PC-9 (cell line): ENCODE data around the gene CCDC117. TPM values are rescaled to one million over a fixed set of nuclear protein-coding genes. Genes with fewer than 3 reads are reported as not detected.

Experiments used
- BruUV-seq: library from RNA; stranded (reverse); fragments of 400-500 nt; replicated peaks from 2 replicates; lab custom pipeline; 2021; lab: Mats Ljungman, UMichigan
- CTCF ChIA-PET: fragments of 300-600 bp; sonication (Branson Sonifier 250); formaldehyde crosslinking; loops from one replicate; lab custom pipeline; 2022; ENCODE audit warnings: antibody characterized with exemption; lab: Charles Lee
- POLR2A ChIA-PET: fragments of 300-600 bp; sonication (Branson Sonifier 250); formaldehyde crosslinking; loops from one replicate; lab custom pipeline; 2022; ENCODE audit warnings: antibody characterized with exemption; ENCODE audit not compliant: unreplicated experiment; lab: Charles Lee
- DNase-seq, 2 experiments: peaks; one replicate each; pipeline versions ENCODE4 v3.0.0 to v3.0.0-alpha.2; 2015 to 2022; ENCODE audit warnings: mixed read lengths in 1 of 2
- H2AFZ ChIP-seq: fragments of 200-600 bp; sonication (generic); 2 replicates; pipeline ENCODE4 v1.8.1; 2017; ENCODE audit warnings: antibody characterized with exemption
- H3F3A ChIP-seq: fragments of 200-600 bp; sonication (generic); 2 replicates; pipeline ENCODE4 v1.8.1; 2017; ENCODE audit warnings: antibody characterized with exemption, mild to moderate bottlenecking, low read depth; ENCODE audit not compliant: insufficient read depth
- H3K27ac ChIP-seq: fragments of 200-600 bp; sonication (generic); 2 replicates; pipeline ENCODE4 v1.6.1; 2016; ENCODE audit warnings: mixed run types
- H3K27me3 ChIP-seq: fragments of 200-600 bp; sonication (generic); 2 replicates; pipeline ENCODE4 v1.6.1; 2016; ENCODE audit warnings: low read depth, mixed run types; ENCODE audit not compliant: insufficient read depth
- H3K36me3 ChIP-seq: fragments of 200-600 bp; sonication (generic); 2 replicates; pipeline ENCODE4 v1.6.1; 2016; ENCODE audit warnings: low read depth, mixed run types
- H3K4me1 ChIP-seq: fragments of 200-600 bp; sonication (generic); replicated peaks from 2 replicates; pipeline ENCODE4 v1.6.1; 2016; ENCODE audit warnings: mixed run types; ENCODE audit not compliant: insufficient read depth
- H3K4me2 ChIP-seq: fragments of 200-600 bp; sonication (generic); 2 replicates; pipeline ENCODE4 v1.6.1; 2017; ENCODE audit warnings: mixed run types
- H3K4me3 ChIP-seq: fragments of 200-600 bp; sonication (generic); 2 replicates; pipeline ENCODE4 v1.6.1; 2016; ENCODE audit warnings: mixed run types
- H3K79me2 ChIP-seq: fragments of 200-600 bp; sonication (generic); 2 replicates; pipeline ENCODE4 v1.6.1; 2017; ENCODE audit warnings: low read depth, mixed run types
- H3K9me2 ChIP-seq: fragments of 200-600 bp; sonication (generic); 2 replicates; pipeline ENCODE4 v1.8.1; 2017; ENCODE audit warnings: mild to moderate bottlenecking; ENCODE audit not compliant: insufficient read depth
- H3K9me3 ChIP-seq: fragments of 200-600 bp; sonication (generic); 2 replicates; pipeline ENCODE4 v1.8.1; 2016; ENCODE audit warnings: low read depth; ENCODE audit not compliant: insufficient read depth
- H4K20me1 ChIP-seq: fragments of 200-600 bp; sonication (generic); 2 replicates; pipeline ENCODE4 v1.8.1; 2017; ENCODE audit not compliant: insufficient read depth
- EZH2 ChIP-seq: fragments of 200-600 bp; sonication (generic); IDR thresholded peaks from 2 replicates; pipeline ENCODE4 v1.8.0; 2017; ENCODE audit warnings: antibody characterized with exemption, low read depth
- intact Hi-C: fragments of 100-400 bp; cut with micrococcal nuclease; formaldehyde crosslinking; loops from one replicate; pipeline ENCODE4 v1.10.0; 2022; ENCODE audit not compliant: unreplicated experiment
- total RNA-seq: library from RNA; stranded (reverse); gene quantifications from 2 replicates; pipeline ENCODE4 v1.2.3, GENCODE V29; 2021
- TF ChIP-seq, protein P1 (sequence below): fragments of 200-600 bp; sonication (generic); conservative IDR thresholded peaks from 2 replicates; pipeline ENCODE4 v1.6.1; 2017; ENCODE audit warnings: mixed run types, antibody characterized with exemption, mild to moderate bottlenecking, moderate library complexity

The CCDC117 gene
- total RNA-seq, 1 experiment from 2014 or later: 11.4 TPM

DNA sequence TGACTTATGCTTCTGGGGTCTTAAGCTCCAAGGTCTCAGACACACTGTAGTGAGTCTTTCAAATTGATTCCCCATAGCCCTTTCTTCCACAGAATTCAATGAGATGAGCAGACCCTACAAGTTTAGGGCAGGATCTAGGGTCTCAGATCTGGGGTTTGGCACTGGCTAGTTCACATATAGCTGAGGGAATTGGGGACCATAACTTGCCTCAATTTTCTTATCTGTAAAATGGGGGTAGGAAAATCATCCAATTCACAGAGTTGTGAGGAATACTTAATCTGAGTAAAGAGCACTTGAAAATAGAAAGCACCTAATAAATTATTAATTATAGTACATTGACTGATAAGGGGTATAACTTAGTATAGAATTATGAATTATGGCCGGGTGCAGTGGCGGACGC is 5.9 kb upstream of the CCDC117 start:
- Histone ChIP-seq H3K27me3 (no peaks in the 10 kb centered on the region), H3K9me2 (no peaks in the 10 kb centered on the region), H4K20me1 (no peaks in the 10 kb centered on the region), H3K4me1 (no peaks in the 10 kb centered on the region), H3K4me2 (no peak overlapping the region), H3K9me3 (no peaks in the 10 kb centered on the region), H3K4me3 (no peak overlapping the region), H3K79me2 (no peaks in the 10 kb centered on the region), H2AFZ (no peak overlapping the region), H3F3A (no peaks in the 10 kb centered on the region), H3K27ac (no peak overlapping the region), H3K36me3 (no peaks in the 10 kb centered on the region)
- intact Hi-C loops: no loop called here
- ChIA-PET POLR2A (no interaction called here), CTCF (interaction anchor here (0.6 kb wide), 1 partner anchor 51 kb away, joined by 11 read pairs; no protein-coding TSS in a partner anchor)
- no TSS peak for BruUV-seq
- DNase-seq: no peak
- TF ChIP-seq EZH2: no peak
- TF ChIP-seq, protein P1, sequence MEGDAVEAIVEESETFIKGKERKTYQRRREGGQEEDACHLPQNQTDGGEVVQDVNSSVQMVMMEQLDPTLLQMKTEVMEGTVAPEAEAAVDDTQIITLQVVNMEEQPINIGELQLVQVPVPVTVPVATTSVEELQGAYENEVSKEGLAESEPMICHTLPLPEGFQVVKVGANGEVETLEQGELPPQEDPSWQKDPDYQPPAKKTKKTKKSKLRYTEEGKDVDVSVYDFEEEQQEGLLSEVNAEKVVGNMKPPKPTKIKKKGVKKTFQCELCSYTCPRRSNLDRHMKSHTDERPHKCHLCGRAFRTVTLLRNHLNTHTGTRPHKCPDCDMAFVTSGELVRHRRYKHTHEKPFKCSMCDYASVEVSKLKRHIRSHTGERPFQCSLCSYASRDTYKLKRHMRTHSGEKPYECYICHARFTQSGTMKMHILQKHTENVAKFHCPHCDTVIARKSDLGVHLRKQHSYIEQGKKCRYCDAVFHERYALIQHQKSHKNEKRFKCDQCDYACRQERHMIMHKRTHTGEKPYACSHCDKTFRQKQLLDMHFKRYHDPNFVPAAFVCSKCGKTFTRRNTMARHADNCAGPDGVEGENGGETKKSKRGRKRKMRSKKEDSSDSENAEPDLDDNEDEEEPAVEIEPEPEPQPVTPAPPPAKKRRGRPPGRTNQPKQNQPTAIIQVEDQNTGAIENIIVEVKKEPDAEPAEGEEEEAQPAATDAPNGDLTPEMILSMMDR: no peak

DNA sequence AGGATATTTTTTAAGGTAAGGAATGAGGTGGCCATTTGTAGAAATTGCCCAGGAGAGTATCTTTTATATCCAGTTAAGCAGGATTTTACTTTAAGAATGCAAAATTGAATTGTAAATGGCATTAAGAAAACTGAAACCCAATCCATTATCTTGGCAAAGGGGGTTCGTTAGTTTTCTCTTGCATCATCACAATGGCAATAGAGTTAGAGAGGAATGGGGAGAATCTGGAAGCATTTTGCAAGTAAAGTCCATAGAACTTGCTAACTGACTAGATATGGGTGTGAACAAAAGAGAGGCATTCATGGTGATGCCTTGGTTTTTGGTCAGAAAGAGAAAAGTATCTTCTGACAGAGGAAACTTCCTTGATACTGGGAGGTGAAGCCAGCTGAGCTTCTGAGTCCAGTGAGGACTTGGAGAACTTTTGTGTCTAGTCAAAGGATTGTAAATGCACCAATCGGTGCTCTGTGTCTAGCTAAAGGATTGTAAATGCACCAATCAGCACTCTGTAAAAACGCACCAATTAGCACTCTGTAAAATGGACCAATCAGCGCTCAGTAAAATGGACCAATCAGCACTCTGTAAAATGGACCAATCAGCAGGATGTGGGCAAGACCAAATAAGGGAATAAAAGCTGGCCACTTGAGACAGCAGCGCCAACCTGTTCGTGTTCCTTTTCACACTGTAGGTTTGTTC is 3.6 kb upstream of the CCDC117 start:
- no peaks in the 10 kb centered on the region for H3K27me3 ChIP-seq
- no peak overlapping the region for H3K4me3 ChIP-seq
- TF ChIP-seq, protein P1: no peak
- TF ChIP-seq EZH2: no peak
- no peak overlapping the region for H3K4me2 ChIP-seq
- H3K36me3 ChIP-seq: no peaks in the 10 kb centered on the region
- no peak for DNase-seq
- H4K20me1 ChIP-seq: no peaks in the 10 kb centered on the region
- H3K79me2 ChIP-seq: peaks cover 9% of the 10 kb centered on the region
- no peaks in the 10 kb centered on the region for H3F3A ChIP-seq
- H3K4me1 ChIP-seq: 0 out of 2 replicates have a peak, but pooled peaks cover 3% of the 10 kb centered on the region
- H3K9me3 ChIP-seq: no peaks in the 10 kb centered on the region
- no peak overlapping the region for H2AFZ ChIP-seq
- no peaks in the 10 kb centered on the region for H3K9me2 ChIP-seq
- H3K27ac ChIP-seq: no peak overlapping the region
- BruUV-seq: no TSS peak
- ChIA-PET POLR2A (no interaction called here), CTCF (no interaction called here)
- intact Hi-C loops: no loop called here

DNA sequence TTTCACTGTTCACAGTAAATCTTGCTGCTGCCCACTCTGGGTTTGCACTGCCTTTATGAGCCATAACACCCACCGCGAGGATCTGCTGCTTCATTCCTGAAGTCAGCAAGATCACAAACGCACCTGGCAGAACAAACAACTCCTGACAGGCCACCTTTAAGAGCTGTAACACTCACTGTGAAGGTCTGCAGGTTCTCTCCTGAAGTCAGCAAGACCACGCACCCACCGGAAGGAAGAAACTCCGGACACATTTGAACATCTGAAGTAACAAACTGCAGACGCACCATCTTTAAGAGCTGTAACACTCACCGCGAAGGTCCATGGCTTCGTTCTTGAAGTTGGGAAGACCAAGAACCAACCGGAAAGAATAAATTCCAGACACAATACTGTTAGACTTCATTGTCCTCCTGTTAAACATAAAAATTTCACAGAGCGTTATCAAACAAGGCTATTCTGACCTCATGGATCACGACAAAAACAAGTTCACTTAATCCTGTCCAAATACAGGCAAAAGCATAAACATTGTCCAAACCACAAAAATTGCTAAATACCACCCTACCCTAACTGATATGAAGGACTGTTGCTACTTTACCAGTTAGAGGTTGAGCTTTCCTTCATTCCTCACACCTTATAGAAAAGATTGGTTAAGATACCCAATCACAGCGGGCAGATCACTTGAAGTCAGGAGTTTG is 3.0 kb upstream of the CCDC117 start:
- H3F3A ChIP-seq: no peaks in the 10 kb centered on the region
- intact Hi-C loops: no loop called here
- H3K4me2 ChIP-seq: no peak overlapping the region
- no peak overlapping the region for H3K27ac ChIP-seq
- no peak overlapping the region for H2AFZ ChIP-seq
- H3K9me2 ChIP-seq: no peaks in the 10 kb centered on the region
- CTCF ChIA-PET: no interaction called here
- no peak overlapping the region for H3K4me3 ChIP-seq
- no peaks in the 10 kb centered on the region for H3K27me3 ChIP-seq
- TF ChIP-seq EZH2: no peak
- TF ChIP-seq, protein P1: no peak
- BruUV-seq: no TSS peak
- POLR2A ChIA-PET: interaction anchor here (0.6 kb wide), 1 partner anchor 1047 kb away, joined by 5 read pairs; no protein-coding TSS in a partner anchor
- H3K79me2 ChIP-seq: peaks cover 16% of the 10 kb centered on the region
- no peaks in the 10 kb centered on the region for H3K9me3 ChIP-seq
- H4K20me1 ChIP-seq: no peaks in the 10 kb centered on the region
- H3K4me1 ChIP-seq: 0 out of 2 replicates have a peak, but pooled peaks cover 8% of the 10 kb centered on the region
- 0 out of 2 replicates have a peak, but pooled peaks cover 1% of the 10 kb centered on the region for H3K36me3 ChIP-seq
- no peak for DNase-seq
